ENCODE measurements around the gene COL9A1. TPM values are rescaled to one million over a fixed set of nuclear protein-coding genes. Genes with fewer than 3 reads are reported as not detected.

Gene COL9A1
- polyA plus RNA-seq, 2 of the 4 experiments (the other 2 are of a cell fraction) = 0.03 TPM; not detected in 1

DNA sequence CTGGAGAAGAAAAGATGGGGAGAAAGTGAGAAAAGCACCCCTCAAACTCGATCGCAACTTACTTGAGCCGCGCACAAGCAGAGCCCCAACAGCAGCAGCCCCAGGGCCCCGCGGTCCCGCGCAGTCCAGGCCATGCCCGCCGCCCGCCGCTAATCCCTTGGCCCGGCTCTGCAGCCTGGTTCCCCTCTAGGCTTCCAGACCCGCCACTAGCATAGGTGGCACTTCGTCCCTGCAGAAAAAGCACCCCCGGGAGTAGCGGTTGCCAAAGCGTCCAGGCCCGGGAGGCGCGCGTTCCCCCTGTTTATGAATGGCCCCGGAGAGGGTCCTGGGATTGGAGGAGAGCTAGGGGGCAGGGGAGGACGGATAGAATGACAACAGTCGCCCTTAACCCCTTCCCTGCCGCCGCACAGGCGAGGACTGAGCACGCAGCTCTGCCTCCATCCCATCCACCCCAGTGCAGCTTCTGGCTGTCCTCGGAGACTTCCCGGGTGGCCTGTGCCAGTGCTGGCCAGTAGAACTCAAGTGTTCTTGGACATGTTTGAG is 19.9 kb downstream of the COL9A1 start:
- CTCF ChIA-PET = interaction anchor here (1.6 kb wide), 1 partner anchor 26 kb away, joined by 3 read pairs; no protein-coding TSS in a partner anchor
- DNase-seq (ENCODE audit: low read depth in 1 of 2, low spot score in 1 of 2) = no peak

DNA sequence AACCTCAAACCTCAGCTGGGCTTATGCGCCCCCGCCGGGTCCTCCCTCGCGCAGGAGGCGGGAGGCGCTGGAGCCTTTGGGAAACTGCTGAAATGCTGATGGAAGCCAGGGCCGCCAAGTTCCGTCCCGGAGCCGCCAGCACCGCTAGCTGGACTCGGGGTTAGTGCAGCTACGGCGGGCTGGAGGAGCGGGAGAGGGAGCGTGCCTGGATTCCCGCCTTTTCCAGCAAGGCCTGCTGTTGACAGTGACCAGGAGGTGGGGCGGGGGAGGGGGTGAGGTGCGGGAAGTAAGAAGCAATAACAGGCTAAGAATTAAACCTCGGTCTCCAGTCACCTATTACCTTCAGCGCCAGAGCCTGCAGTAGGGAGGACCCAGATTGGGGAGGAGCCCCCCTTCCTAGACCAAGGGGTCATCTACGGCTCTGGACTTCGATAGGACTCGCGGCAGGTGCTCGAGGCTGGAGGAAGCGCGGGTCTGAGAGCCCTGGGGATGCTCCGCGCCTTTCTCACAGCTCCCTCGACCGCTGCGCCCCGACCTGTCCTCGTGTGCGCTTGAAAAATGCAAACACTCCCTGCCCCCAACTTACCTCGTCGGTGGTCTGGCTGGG is 20.5 kb downstream of the COL9A1 start:
- ChIA-PET POLR2A (no interaction called here), CTCF (interaction anchor here (0.9 kb wide), 1 partner anchor 11 kb away, joined by 3 read pairs; no protein-coding TSS in a partner anchor)
- Histone ChIP-seq H3K4me1 (no peaks in the 10 kb centered on the region), H3K9me3 (no peaks in the 10 kb centered on the region), H3K27ac (no peak overlapping the region), H3K4me2 (peak overlapping the region; percentile 48), H3K4me3 (peak overlapping the region; percentile 12; the same call in 1 of the 3 replicates)
- 29% methylated on average over 18 of the region's 39 CpGs for WGBS (ENCODE audit: missing lambda C conversion rate)
- FAIRE-seq = no peak
- no peak for DNase-seq (ENCODE audit: low read depth in 1 of 2, low spot score in 1 of 2)
- no peak; a peak in 1 of 6 replicates for ATAC-seq
- no peak for TF ChIP-seq CHD2 (IDR thresholded peaks at IDR 0.05; ENCODE audit: low read length, partially characterized antibody)
- no peak for TF ChIP-seq MAFK (IDR thresholded peaks at IDR 0.05; ENCODE audit: partially characterized antibody)
- TF ChIP-seq CBX2 (IDR thresholded peaks at IDR 0.05; ENCODE audit: borderline replicate concordance, low read depth) = no peak
- TF ChIP-seq, protein P1, sequence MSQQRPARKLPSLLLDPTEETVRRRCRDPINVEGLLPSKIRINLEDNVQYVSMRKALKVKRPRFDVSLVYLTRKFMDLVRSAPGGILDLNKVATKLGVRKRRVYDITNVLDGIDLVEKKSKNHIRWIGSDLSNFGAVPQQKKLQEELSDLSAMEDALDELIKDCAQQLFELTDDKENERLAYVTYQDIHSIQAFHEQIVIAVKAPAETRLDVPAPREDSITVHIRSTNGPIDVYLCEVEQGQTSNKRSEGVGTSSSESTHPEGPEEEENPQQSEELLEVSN (IDR thresholded peaks at IDR 0.05; ENCODE audit: borderline replicate concordance, low read depth) = no peak
- TF ChIP-seq EP300 (IDR thresholded peaks at IDR 0.05) = no peak
- TF ChIP-seq, protein P2, sequence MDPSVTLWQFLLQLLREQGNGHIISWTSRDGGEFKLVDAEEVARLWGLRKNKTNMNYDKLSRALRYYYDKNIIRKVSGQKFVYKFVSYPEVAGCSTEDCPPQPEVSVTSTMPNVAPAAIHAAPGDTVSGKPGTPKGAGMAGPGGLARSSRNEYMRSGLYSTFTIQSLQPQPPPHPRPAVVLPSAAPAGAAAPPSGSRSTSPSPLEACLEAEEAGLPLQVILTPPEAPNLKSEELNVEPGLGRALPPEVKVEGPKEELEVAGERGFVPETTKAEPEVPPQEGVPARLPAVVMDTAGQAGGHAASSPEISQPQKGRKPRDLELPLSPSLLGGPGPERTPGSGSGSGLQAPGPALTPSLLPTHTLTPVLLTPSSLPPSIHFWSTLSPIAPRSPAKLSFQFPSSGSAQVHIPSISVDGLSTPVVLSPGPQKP (IDR thresholded peaks at IDR 0.05; ENCODE audit: low read depth, low read length) = no peak
- no peak for TF ChIP-seq HOXB5 (CRISPR knock-in tag; IDR thresholded peaks at IDR 0.05)
- no peak for TF ChIP-seq HDAC2 (IDR thresholded peaks at IDR 0.05)
- TF ChIP-seq CHD4 (IDR thresholded peaks at IDR 0.05; ENCODE audit: borderline replicate concordance) = no peak
- TF ChIP-seq, protein P3, sequence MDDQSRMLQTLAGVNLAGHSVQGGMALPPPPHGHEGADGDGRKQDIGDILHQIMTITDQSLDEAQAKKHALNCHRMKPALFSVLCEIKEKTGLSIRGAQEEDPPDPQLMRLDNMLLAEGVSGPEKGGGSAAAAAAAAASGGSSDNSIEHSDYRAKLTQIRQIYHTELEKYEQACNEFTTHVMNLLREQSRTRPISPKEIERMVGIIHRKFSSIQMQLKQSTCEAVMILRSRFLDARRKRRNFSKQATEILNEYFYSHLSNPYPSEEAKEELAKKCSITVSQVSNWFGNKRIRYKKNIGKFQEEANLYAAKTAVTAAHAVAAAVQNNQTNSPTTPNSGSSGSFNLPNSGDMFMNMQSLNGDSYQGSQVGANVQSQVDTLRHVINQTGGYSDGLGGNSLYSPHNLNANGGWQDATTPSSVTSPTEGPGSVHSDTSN (IDR thresholded peaks at IDR 0.05) = no peak
- TF ChIP-seq, protein P4, sequence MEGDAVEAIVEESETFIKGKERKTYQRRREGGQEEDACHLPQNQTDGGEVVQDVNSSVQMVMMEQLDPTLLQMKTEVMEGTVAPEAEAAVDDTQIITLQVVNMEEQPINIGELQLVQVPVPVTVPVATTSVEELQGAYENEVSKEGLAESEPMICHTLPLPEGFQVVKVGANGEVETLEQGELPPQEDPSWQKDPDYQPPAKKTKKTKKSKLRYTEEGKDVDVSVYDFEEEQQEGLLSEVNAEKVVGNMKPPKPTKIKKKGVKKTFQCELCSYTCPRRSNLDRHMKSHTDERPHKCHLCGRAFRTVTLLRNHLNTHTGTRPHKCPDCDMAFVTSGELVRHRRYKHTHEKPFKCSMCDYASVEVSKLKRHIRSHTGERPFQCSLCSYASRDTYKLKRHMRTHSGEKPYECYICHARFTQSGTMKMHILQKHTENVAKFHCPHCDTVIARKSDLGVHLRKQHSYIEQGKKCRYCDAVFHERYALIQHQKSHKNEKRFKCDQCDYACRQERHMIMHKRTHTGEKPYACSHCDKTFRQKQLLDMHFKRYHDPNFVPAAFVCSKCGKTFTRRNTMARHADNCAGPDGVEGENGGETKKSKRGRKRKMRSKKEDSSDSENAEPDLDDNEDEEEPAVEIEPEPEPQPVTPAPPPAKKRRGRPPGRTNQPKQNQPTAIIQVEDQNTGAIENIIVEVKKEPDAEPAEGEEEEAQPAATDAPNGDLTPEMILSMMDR (IDR thresholded peaks at IDR 0.05) = no peak
- TF ChIP-seq MYC (IDR thresholded peaks at IDR 0.05; ENCODE audit: borderline replicate concordance, low read length) = no peak
- TF ChIP-seq, protein P5, sequence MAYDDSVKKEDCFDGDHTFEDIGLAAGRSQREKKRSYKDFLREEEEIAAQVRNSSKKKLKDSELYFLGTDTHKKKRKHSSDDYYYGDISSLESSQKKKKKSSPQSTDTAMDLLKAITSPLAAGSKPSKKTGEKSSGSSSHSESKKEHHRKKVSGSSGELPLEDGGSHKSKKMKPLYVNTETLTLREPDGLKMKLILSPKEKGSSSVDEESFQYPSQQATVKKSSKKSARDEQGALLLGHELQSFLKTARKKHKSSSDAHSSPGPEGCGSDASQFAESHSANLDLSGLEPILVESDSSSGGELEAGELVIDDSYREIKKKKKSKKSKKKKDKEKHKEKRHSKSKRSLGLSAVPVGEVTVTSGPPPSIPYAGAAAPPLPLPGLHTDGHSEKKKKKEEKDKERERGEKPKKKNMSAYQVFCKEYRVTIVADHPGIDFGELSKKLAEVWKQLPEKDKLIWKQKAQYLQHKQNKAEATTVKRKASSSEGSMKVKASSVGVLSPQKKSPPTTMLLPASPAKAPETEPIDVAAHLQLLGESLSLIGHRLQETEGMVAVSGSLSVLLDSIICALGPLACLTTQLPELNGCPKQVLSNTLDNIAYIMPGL (CRISPR knock-in tag; IDR thresholded peaks at IDR 0.05; ENCODE audit: borderline replicate concordance) = no peak

More for the DNA sequence above, 19.9 kb downstream of the COL9A1 start:
- 31% methylated on average over 9 of the region's 31 CpGs for WGBS (ENCODE audit: missing lambda C conversion rate)
- no peak overlapping the region for H3K27ac ChIP-seq
- no peak overlapping the region for H3K4me3 ChIP-seq
- POLR2A ChIA-PET = no interaction called here
- no peaks in the 10 kb centered on the region for H3K9me3 ChIP-seq
- ATAC-seq (peak in 1 of 2 experiments; percentile 41; a peak in 2 of 6 replicates), FAIRE-seq (no peak)
- TF ChIP-seq MYC (IDR thresholded peaks at IDR 0.05; ENCODE audit: borderline replicate concordance, low read length) (no peak), RAD21 (conservative IDR thresholded peaks at IDR 0.05 in 1 of 2, IDR thresholded peaks at IDR 0.05 in 1 of 2) (no peak), RARB (CRISPR knock-in tag; IDR thresholded peaks at IDR 0.05) (no peak), CHD4 (IDR thresholded peaks at IDR 0.05; ENCODE audit: borderline replicate concordance) (no peak), RFX5 (IDR thresholded peaks at IDR 0.05) (no peak)
- TF ChIP-seq, protein P2 (IDR thresholded peaks at IDR 0.05; ENCODE audit: low read depth, low read length) = no peak
- TF ChIP-seq, protein P6, sequence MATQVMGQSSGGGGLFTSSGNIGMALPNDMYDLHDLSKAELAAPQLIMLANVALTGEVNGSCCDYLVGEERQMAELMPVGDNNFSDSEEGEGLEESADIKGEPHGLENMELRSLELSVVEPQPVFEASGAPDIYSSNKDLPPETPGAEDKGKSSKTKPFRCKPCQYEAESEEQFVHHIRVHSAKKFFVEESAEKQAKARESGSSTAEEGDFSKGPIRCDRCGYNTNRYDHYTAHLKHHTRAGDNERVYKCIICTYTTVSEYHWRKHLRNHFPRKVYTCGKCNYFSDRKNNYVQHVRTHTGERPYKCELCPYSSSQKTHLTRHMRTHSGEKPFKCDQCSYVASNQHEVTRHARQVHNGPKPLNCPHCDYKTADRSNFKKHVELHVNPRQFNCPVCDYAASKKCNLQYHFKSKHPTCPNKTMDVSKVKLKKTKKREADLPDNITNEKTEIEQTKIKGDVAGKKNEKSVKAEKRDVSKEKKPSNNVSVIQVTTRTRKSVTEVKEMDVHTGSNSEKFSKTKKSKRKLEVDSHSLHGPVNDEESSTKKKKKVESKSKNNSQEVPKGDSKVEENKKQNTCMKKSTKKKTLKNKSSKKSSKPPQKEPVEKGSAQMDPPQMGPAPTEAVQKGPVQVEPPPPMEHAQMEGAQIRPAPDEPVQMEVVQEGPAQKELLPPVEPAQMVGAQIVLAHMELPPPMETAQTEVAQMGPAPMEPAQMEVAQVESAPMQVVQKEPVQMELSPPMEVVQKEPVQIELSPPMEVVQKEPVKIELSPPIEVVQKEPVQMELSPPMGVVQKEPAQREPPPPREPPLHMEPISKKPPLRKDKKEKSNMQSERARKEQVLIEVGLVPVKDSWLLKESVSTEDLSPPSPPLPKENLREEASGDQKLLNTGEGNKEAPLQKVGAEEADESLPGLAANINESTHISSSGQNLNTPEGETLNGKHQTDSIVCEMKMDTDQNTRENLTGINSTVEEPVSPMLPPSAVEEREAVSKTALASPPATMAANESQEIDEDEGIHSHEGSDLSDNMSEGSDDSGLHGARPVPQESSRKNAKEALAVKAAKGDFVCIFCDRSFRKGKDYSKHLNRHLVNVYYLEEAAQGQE (IDR thresholded peaks at IDR 0.05) = no peak
- TF ChIP-seq, protein P7, sequence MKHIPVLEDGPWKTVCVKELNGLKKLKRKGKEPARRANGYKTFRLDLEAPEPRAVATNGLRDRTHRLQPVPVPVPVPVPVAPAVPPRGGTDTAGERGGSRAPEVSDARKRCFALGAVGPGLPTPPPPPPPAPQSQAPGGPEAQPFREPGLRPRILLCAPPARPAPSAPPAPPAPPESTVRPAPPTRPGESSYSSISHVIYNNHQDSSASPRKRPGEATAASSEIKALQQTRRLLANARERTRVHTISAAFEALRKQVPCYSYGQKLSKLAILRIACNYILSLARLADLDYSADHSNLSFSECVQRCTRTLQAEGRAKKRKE (CRISPR knock-in tag; IDR thresholded peaks at IDR 0.05; ENCODE audit: low read depth) = no peak
- H3K4me1 ChIP-seq = no peaks in the 10 kb centered on the region
- H3K4me2 ChIP-seq = peak overlapping the region; percentile 48
